ENCODE data around the gene KRTAP10-11.
"Not testable (repeated sequence)": the region's sequence is repeated elsewhere in the genome, so short reads cannot be mapped to it uniquely, and the experiment has no call there.

Gene KRTAP10-11, protein sequence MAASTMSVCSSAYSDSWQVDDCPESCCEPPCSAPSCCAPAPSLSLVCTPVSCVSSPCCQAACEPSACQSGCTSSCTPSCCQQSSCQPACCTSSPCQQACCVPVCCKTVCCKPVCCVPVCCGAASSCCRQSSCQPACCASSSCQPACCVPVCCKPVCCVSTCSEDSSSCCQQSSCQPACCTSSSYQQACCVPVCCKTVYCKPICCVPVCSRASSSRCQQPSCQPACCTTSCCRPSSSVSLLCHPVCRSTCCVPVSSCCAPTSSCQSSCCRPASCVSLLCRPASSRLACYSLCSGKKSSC

DNA sequence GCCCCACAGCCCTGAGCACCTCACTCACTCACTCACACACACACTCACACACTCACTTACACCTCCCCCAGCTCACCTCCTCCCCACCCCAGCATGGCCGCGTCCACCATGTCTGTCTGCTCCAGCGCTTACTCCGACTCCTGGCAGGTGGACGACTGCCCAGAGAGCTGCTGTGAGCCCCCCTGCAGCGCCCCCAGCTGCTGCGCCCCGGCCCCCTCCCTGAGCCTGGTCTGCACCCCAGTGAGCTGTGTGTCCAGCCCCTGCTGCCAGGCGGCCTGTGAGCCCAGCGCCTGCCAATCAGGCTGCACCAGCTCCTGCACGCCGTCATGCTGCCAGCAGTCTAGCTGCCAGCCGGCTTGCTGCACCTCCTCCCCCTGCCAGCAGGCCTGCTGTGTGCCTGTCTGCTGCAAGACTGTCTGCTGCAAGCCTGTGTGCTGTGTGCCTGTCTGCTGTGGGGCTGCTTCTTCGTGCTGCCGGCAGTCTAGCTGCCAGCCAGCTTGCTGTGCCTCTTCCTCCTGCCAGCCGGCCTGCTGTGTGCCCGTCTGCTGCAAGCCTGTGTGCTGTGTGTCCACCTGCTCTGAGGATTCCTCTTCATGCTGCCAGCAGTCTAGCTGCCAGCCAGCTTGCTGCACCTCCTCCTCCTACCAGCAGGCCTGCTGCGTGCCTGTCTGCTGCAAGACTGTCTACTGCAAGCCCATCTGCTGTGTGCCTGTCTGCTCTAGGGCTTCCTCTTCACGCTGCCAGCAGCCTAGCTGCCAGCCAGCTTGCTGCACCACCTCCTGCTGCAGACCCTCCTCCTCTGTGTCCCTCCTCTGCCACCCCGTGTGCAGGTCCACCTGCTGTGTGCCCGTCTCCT, at the start of gene KRTAP10-11:
KRTAP10-11 (plus strand) TSS at position 49 of the 856 bp plus-strand sequence; CDS start at position 94, 45 bp downstream.
- DNase-seq, result not testable (repeated sequence)

DNA sequence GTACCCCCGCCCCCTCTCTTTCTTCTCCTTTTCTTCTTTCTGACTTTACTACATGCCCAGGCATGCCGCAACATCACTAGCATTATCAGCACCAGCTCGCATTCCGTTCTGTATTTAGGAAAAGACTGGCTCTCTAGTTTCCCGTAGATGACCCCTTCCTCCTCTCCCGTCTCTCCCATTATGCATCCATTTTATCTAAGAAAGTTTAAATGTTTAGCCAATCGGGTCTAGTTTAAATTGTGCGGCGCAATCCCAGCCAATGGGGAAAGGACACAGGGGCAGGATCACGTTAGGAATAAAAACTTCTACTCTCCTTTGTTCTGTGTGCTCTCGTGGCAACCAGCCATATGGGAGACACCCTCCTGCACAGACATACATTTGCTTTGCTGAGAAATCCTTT, 48.2 kb upstream of the KRTAP10-11 start:
- no peak for DNase-seq

DNA sequence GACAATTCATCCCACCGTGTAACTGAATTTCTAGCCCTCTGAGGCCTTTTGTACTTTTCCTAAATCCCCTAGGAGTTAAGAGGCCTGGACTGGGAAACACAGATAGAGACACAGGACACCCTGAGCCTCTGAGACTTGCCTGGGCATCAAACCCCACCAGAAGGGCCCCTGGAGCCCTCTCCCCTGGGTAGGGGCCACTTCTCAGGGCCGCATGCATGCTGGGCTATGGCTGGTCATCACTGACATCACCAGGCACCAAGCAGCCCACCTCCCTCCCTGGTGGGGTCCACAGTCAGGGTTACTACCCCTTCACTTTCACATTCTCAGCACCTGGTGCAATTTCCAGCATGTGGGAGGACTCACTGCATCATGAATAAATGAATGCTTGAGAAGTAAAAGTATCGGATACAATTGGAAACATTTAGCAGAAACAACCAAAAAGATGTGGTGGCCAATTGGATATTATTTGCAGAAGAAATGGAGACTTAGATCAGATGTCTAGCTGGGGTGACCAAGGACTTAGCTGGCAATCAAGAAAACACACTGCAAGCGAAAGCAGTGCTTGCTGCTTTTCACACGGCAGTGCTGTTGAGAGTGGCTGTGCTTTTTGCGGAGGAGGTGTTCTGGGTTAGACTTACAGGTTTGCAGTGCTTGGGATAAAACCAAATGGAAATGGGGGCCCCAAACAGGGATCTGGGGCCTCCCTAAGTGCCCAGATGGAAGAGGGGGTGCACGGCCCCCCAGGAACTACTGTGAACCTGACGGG, 46.8 kb upstream of the KRTAP10-11 start:
- no peak for DNase-seq

DNA sequence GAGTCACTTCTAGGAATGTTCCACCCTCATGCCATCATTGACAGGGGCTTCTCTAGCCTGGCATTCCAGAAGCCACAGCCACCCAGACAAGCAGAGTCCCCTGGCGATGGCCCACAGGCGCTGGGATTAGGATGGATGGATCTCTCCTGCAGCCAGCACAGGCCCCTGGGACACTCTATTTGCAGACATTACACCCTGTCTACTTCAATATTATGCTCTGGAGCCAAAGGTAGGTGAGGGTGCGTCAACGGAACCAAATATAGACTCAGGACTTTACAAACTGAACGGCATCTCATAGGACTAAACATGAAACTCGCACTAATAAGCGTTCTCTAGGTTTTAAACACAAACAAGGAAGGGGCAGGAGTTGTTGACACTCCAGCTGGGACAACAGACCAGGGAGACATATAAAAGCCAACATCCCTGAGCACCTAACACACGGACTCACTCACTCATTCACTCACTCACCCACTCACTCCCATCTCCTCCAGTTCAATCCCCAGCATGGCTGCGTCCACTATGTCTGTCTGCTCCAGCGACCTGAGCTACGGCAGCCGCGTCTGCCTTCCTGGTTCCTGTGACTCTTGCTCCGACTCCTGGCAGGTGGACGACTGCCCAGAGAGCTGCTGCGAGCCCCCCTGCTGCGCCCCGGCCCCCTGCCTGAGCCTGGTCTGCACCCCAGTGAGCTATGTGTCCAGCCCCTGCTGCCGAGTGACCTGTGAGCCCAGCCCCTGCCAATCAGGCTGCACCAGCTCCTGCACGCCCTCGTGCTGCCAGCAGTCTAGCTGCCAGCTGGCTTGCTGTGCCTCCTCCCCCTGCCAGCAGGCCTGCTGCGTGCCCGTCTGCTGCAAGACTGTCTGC, 45.9 kb upstream of the KRTAP10-11 start, which contains the start of gene KRTAP10-7:
KRTAP10-7 (plus strand) TSS at position 480 of the 861 bp plus-strand sequence; CDS start at position 505, 25 bp downstream.
- not testable (repeated sequence) for DNase-seq

DNA sequence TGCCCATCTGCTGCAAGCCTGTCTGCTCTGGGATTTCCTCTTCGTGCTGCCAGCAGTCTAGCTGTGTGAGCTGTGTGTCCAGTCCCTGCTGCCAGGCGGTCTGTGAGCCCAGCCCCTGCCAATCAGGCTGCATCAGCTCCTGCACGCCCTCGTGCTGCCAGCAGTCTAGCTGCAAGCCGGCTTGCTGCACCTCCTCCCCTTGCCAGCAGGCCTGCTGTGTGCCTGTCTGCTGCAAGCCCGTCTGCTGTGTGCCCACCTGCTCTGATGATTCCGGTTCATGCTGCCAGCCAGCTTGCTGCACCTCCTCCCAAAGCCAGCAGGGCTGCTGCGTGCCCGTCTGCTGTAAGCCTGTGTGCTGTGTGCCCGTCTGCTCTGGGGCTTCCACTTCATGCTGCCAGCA, 45.1 kb upstream of the KRTAP10-11 start:
- DNase-seq, result not testable (repeated sequence)

DNA sequence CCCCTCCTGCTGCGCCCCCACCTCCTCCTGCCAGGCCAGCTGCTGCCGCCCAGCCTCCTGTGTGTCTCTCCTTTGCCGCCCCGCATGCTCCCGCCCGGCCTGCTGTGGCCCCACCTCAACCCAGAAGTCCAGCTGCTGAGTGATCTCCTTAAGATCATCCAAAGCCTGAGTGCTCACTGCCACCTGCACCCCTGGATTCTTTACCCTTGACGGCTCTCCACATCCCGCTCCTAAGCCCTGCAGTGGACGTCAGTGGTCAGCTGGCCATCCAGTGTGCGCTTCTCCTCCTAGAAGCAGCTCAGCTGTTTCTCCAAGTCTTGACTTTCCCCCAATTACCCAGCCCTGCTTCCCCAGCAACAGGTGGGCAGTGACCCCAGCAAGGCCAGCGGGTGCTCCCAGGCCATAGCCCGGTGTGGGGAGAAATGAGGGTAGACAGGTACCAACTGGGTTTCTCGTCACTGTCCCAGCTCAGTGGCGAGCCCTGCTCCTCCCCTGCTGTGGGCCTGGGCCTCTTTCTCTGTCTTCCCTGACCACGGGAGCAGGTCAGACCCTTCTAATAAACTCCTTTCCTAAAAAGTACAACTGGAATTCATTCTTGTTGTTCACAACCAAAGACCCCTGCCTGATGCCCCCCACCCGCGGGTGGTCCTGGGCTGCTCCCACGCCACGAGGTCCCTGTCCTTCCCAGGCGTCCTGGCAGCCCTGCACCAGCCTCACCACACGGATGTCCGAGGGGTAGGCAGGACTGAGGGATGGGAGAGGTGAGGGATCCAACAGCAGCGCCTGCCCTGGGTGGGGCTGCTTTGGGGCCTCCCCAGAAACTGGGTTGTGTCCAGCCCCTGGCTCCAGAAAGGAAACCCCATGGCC, 44.4 kb upstream of the KRTAP10-11 start:
- DNase-seq, result peak; percentile 58

DNA sequence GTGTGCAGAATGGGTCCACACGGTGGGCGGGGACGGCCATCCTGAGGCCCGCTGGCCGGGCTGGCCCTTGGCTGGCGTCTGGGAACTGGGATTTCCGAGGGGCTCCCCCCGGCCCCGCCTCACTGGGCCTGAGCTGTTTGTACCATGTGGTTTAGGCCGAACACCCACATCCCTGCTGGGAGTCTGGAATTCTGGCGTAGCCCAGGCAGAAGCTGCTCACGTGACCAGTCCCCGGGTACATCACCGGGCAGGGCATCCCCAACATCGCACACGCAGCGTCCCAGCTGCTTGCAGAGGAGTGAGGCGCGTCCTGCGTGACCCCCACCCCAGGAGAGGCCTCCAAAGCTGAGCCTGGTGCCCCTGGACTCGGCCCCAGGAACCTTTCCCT, 43.8 kb upstream of the KRTAP10-11 start:
- DNase-seq, result no peak

DNA sequence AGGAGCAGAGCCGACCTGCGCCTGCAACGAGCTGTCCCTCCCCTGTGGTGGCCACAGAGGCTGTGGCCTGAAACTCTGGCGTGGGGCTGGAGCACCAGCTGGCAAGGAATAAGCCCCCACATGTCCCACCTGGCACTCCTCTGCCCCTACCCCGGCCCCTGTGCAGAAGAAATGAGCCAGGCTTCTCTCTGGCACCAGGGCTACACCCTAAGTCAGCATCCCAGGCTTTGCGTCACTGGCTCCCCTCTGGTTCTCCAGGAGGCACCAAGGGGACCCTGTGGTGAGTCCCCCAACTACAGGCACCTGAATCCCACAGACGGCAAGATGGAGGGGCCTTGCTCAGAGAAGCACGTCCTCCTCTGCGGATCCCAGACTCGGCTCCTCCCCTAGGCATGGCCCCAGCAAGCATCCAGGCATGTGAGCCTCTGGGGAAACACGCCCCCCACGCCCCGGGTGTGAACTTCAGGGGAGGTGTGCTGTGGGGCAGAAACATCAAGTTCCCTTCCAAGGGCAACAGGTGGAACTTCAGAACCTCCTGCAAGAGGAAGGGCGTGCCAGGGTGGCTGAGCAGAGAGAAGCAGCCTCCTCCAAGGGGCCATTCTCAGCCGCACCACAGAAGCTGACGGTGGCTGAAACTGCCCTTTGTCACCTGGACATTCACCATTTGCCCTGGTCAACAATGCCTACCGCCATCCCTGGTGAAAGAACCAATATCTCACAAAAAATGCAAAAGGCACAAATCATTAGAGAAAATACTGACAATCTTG, 42.9 kb upstream of the KRTAP10-11 start:
- no peak for DNase-seq

DNA sequence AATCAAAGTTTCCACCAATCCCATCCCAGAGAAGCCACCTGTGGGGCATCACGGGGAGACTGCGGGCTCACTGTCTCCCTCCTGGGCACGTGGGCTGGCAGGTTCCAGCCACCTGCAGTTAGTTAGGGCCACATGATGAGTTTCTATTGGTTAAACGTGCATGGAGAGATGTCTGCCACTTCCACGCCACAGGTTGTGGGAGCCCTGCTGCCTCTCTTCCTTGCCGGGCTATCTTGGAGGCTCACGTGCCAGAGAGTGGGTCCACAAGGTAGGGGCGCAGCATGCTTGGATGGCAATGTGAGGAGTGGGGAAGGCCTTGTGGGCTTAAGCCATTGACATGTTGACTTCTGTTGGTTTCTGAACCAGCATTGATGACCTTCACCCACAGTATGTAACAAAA, 42.3 kb upstream of the KRTAP10-11 start:
- no peak for DNase-seq

DNA sequence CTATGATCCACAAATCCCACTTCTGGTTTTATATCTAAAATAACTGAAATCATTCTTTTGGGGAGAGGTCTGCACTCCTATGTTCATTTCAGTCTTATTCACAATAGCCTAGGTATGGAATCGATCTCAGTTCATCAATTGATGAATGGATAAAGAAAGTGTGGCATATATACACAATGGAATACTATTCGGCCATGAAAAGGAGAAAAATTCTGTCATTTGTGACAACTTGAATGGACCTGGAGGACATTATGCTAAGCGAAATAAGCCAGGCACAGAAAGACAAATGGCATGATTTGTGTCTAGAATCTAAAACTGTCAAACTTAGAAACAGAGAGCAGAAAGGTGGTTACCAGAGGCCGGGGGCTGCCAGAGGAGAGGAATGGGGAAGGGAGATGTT, 39.7 kb upstream of the KRTAP10-11 start:
- DNase-seq, result no peak

DNA sequence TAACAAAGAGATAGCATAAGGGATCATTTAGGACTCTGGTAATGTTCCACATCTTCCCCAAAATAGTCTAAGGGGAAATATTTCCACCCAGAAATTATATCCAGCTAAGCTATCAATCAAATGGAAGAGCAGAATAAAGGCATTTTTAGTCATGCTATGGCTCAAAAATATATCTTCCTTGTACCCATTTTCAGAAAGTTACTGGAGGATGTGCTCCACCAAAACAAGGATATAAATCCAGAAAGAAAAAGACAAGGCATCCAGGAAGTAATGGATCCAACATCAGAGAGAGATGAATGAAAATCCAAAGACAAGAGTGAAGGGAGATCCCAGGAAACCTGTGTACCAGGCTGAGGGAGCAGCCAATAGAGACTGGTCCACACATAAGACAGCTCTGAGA, 37.0 kb upstream of the KRTAP10-11 start:
- no peak for DNase-seq

DNA sequence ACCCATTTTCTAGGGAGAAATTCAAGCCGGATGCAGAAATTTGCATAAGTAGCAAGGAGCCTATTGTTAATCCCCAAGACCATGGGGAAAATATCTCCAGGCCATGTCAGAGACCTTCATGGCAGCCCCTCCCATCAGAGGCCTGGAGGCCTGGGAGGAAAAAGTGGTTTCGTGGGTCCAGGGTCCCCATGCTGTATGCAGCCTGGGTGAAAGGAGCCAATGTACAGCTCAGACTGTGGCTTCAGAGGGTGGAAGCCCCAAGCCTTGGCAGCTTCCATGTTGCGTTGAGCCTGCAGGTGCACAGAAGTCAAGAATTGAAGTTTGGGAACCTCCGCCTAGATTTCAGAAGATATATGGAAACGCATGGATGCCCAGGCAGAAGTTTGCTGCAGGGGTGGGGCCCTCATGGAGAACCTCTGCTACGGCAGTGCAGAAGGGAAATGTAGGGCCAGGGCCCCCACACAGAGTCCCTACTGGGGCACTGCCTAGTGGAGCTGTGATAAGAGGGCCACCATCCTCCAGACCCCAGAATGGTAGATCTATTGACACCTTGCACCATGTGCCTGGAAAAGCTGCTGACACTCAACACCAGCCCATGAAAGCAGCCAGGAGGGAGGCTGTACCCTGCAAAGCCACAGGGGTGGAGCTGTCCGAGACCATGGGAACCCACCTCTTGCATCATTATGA, 35.9 kb upstream of the KRTAP10-11 start:
- not testable (repeated sequence) for DNase-seq

DNA sequence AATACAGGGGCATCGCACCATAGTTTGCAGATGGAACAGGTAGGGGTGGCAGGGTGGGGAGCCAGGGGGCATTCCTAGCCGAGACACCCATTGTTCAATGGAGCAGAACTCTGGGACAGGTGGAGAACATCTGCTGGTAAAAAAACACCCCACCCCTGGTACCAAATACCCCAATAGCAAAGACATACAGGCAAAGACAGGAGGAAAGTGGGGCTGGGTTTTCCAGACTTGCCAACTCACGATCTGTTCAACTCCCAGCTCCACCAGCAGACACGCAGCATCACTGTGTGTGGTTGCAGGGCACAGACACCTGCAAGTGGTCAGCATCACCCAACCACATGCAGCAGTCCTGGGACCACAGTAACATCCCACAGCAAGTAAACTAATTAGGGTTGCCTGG, 34.7 kb upstream of the KRTAP10-11 start:
- DNase-seq, result no peak

DNA sequence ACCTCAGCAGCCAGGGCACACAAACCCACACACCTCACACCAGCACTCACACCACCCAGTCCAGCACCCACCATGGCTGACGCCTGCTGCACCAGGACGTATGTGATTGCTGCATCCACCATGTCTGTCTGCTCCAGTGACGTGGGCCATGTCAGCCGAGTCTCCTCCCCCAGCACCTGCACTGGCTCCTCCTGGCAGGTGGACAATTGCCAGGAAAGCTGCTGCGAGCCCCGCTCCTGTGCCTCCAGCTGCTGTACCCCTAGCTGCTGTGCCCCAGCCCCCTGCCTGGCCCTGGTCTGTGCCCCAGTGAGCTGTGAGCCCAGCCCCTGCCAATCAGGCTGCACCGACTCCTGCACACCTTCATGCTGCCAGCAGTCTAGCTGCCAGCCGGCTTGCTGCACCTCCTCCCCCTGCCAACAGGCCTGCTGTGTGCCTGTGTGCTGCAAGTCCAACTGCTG, 34.2 kb upstream of the KRTAP10-11 start, which contains the start of gene KRTAP10-8:
KRTAP10-8 (plus strand) TSS at position 51 of the 458 bp plus-strand sequence; CDS start at position 73, 22 bp downstream.
- DNase-seq, result no peak

DNA sequence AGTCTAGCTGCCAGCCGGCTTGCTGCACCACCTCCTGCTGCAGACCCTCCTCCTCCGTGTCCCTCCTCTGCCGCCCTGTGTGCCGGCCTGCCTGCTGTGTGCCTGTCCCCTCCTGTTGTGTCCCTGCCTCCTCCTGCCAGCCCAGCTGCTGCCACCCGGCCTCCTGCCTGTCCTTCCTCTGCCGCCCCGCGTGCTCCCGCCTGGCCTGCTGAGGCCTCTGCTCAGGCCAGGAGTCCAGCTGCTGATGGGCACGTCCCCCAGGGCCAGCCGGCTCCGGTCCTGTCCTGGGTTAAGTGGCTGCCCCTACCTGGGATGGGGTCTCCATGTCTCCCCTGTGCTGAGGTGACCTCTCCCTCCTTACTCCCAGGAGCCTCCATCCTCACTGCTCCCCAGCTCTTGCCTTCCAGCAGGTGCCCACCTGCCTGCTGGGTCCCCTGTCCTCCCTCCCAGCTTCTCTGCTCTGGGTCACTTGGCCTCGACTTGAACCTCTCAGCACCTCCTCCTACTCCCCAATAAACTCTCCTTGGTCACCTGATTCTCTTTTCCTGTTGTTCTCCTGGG, 33.5 kb upstream of the KRTAP10-11 start:
- DNase-seq, result no peak

DNA sequence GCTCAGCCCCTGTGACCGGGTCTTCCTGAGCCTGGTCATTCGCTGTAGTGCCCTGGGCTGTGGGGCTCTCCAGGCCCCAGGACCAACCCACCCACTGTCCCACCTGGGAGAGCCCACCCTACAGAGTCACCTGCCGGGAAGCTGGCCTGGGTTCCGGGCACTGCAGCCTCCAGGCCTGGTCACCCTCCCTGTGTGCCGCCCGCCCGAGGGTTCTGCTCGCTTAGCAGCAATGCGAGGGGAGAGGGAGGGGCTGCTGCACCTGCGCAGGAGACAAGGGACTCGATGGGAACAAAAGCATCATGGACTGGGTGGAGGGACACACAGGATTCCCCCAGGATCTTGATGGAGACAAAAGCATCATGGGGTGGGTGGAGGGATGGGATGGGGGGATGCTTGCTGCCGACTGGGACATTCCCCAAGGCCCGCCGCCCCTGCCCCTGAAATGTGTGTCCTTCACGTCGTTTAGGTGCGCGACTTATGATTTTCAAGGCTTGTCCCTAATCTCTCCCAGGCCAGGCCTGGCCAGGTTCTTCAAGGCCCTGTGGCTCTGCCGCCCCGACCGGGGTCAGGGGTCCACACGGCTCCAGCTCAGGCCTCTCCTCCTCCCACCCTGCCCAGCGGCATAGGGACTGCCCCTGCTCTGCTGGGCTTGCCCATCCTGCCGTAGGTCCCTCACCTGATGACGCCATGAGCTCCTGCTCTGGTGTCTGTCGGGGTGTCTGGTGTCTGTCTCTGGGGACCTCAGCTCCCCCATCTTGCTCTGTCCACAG, 32.6 kb upstream of the KRTAP10-11 start:
- DNase-seq, result no peak

DNA sequence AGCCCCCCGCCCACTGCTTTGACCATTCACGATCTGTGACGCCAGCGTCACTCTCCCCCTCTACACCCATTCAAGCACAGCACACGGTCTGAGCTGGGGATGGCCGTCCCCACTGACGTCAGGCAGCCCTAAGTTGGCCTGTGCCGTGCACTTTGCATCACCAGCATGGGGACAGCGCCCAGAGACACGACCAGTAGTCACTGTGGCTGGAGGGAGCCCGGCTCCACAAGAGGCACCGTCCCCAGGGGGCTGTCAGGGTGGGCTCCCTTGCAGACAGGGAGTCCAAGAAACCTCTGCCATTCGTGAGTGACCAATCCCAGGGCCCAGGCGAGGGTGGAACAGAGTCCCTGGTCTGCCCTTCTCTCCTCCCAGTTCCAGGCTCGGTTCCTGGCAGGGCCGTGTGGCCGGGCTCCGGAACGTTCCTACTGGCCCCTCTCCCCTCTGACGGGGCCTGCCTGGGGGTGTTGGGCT, 32.0 kb upstream of the KRTAP10-11 start:
- DNase-seq, result no peak

DNA sequence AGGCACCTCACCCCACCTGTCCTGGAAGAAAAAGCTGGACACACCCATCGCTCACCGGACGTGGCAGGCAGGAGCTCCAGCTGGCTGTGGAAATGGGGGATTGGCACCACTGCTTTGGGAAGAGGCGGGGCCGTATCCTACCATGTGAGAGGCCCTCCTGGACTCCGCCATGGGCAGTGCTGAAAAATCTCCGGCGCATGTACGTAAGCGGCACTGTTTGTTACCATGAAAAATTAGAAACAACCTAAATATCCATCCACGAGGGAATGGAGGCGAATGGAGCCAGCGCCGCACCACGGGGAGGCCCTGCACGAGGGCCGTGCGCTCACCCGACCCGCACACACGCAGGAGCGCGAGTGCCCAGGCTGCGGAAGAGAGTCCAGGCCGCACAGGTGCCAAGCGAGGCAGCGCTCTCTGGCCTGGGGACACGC, 31.2 kb upstream of the KRTAP10-11 start:
- no peak for DNase-seq

Data from NCI-H524 treated with DMSO at 0.1 percent for 48 hours (cell line).